IMR-90 (cell line): ENCODE data around the gene TPSB2. TPM values are rescaled to one million over a fixed set of nuclear protein-coding genes. Genes with fewer than 3 reads are reported as not detected.

Source experiments
- ATAC-seq: fragments of 200-7000 bp; cut with Tn5 transposase; 2 replicates; pipeline ENCODE4 v1.9.1; 2020; ENCODE audit warnings: low read depth, mild to moderate bottlenecking, moderate library complexity
- BruUV-seq: library from RNA; stranded (reverse); fragments of 400-500 nt; replicated peaks from 2 replicates; lab custom pipeline; 2021; lab: Mats Ljungman, UMichigan
- CTCF ChIA-PET: fragments of 300-600 bp; formaldehyde crosslinking; extraction: SDS; loops from one replicate; lab custom pipeline; 2021; ENCODE audit warnings: antibody characterized with exemption; lab: Yijun Ruan, JAX
- POLR2A ChIA-PET: fragments of 300-600 bp; sonication (Branson Sonifier 250); formaldehyde crosslinking; loops from one replicate; lab custom pipeline; 2022; ENCODE audit warnings: antibody characterized with exemption; ENCODE audit not compliant: unreplicated experiment; lab: Charles Lee
- DNase-seq: peaks from one replicate; pipeline ENCODE4 v3.0.0; 2013
- H2AFZ ChIP-seq: replicated peaks from 2 replicates; pipeline ENCODE3; 2013; ENCODE audit warnings: low read length, mild to moderate bottlenecking; ENCODE audit not compliant: poor library complexity
- H2AK5ac ChIP-seq: 2 replicates; pipeline ENCODE4 v1.6.1; 2013; ENCODE audit warnings: low read depth, low read length, inconsistent platforms
- H2AK9ac ChIP-seq: replicated peaks from 2 replicates; pipeline ENCODE3; 2013; ENCODE audit warnings: mild to moderate bottlenecking, low read depth, low read length, moderate library complexity; ENCODE audit not compliant: poor library complexity
- H2BK120ac ChIP-seq: 2 replicates; pipeline ENCODE4 v1.6.1; 2013; ENCODE audit warnings: low read depth, low read length, inconsistent platforms
- H2BK15ac ChIP-seq: 3 replicates; pipeline ENCODE4 v1.6.1; 2013; ENCODE audit warnings: low read depth, low read length, inconsistent platforms
- H2BK20ac ChIP-seq: 2 replicates; pipeline ENCODE4 v1.6.1; 2013; ENCODE audit warnings: low read depth, mild to moderate bottlenecking, inconsistent platforms, low read length, moderate library complexity
- H2BK5ac ChIP-seq: 2 replicates; pipeline ENCODE4 v1.6.1; 2013; ENCODE audit warnings: mild to moderate bottlenecking, low read depth, low read length, inconsistent platforms; ENCODE audit not compliant: poor library complexity, severe bottlenecking
- H3K14ac ChIP-seq: replicated peaks from 2 replicates; pipeline ENCODE4 v1.6.1; 2013; ENCODE audit warnings: low read depth, low read length, inconsistent platforms
- H3K18ac ChIP-seq: 2 replicates; pipeline ENCODE4 v1.6.1; 2013; ENCODE audit warnings: low read depth, low read length, control low read depth
- H3K23ac ChIP-seq: 2 replicates; pipeline ENCODE4 v1.6.1; 2013; ENCODE audit warnings: low read depth, low read length, inconsistent platforms
- H3K27ac ChIP-seq: 2 replicates; pipeline ENCODE4 v1.5.1; 2013; ENCODE audit warnings: mild to moderate bottlenecking, control low read depth, low read length; ENCODE audit not compliant: insufficient read depth
- H3K27me3 ChIP-seq: 2 replicates; pipeline ENCODE4 v1.6.1; 2013; ENCODE audit warnings: low read length; ENCODE audit not compliant: control insufficient read depth, insufficient read depth
- H3K36me3 ChIP-seq: 2 replicates; pipeline ENCODE4 v1.6.1; 2013; ENCODE audit warnings: low read length, mixed read lengths; ENCODE audit not compliant: control insufficient read depth, insufficient read depth
- H3K4ac ChIP-seq: 2 replicates; pipeline ENCODE4 v1.6.1; 2013; ENCODE audit warnings: low read depth, low read length, inconsistent platforms
- H3K4me1 ChIP-seq: 2 replicates; pipeline ENCODE4 v1.6.1; 2013; ENCODE audit warnings: low read length, mixed read lengths; ENCODE audit not compliant: control insufficient read depth, insufficient read depth
- H3K4me2 ChIP-seq: 2 replicates; pipeline ENCODE4 v1.6.1; 2013; ENCODE audit warnings: low read depth, mild to moderate bottlenecking, control low read depth, low read length, moderate library complexity
- H3K4me3 ChIP-seq: 2 replicates; pipeline ENCODE4 v1.5.1; 2013; ENCODE audit warnings: low read depth, mild to moderate bottlenecking, control low read depth, low read length, moderate library complexity; ENCODE audit not compliant: insufficient read depth
- H3K56ac ChIP-seq: 2 replicates; pipeline ENCODE4 v1.6.1; 2013; ENCODE audit warnings: low read length, inconsistent platforms; ENCODE audit not compliant: insufficient read depth; ENCODE audit errors: extremely low read depth
- H3K79me1 ChIP-seq, 2 experiments: 2 replicates each; pipeline ENCODE4 v1.6.1; 2013; ENCODE audit warnings: low read length in 2 of 2, inconsistent platforms in 1 of 2, low read depth in 1 of 2
- H3K9ac ChIP-seq: 2 replicates; pipeline ENCODE4 v1.6.1; 2013; ENCODE audit warnings: low read depth, low read length, control low read depth
- H3K9me1 ChIP-seq: 2 replicates; pipeline ENCODE4 v1.6.1; 2013; ENCODE audit warnings: low read length, inconsistent platforms; ENCODE audit not compliant: insufficient read depth
- H3K9me3 ChIP-seq: 2 replicates; pipeline ENCODE4 v1.6.1; 2013; ENCODE audit warnings: low read length; ENCODE audit not compliant: control insufficient read depth, insufficient read depth
- H4K20me1 ChIP-seq: 2 replicates; pipeline ENCODE4 v1.6.1; 2013; ENCODE audit warnings: low read length, inconsistent platforms; ENCODE audit not compliant: insufficient read depth
- H4K5ac ChIP-seq: 2 replicates; pipeline ENCODE4 v1.6.1; 2013; ENCODE audit warnings: mild to moderate bottlenecking, low read depth, low read length, control low read depth
- H4K8ac ChIP-seq, 2 experiments: 2 replicates each; pipeline ENCODE4 v1.6.1; 2013; ENCODE audit warnings: low read depth in 2 of 2, low read length in 2 of 2, control low read depth in 1 of 2, inconsistent platforms in 1 of 2
- H4K91ac ChIP-seq: 2 replicates; pipeline ENCODE4 v1.6.1; 2013; ENCODE audit warnings: low read depth, low read length, inconsistent platforms; ENCODE audit not compliant: insufficient read depth
- BHLHE40 ChIP-seq: fragments of 150-350 bp; IDR thresholded peaks from 2 replicates; pipeline ENCODE4 v1.6.1; 2016; ENCODE audit warnings: mild to moderate bottlenecking, low read depth, low read length
- CEBPB ChIP-seq: IDR thresholded peaks from 2 replicates; pipeline ENCODE4 v1.6.1; 2012; ENCODE audit warnings: low read depth, low read length, improper control_type of control experiment
- CHD1 ChIP-seq: IDR thresholded peaks from 2 replicates; pipeline ENCODE4 v1.6.1; 2012; ENCODE audit warnings: low read depth, low read length, improper control_type of control experiment
- CTCF ChIP-seq: conservative IDR thresholded peaks from 2 replicates; pipeline ENCODE4 v1.5.1; 2012; ENCODE audit warnings: mild to moderate bottlenecking, low read depth, low read length, improper control_type of control experiment
- ELK1 ChIP-seq: fragments of 150-350 bp; IDR thresholded peaks from 2 replicates; pipeline ENCODE4 v1.6.1; 2016; ENCODE audit warnings: low read depth, mild to moderate bottlenecking, low read length, moderate library complexity, borderline replicate concordance
- FOS ChIP-seq: fragments of 150-350 bp; IDR thresholded peaks from 2 replicates; pipeline ENCODE4 v1.6.1; 2016; ENCODE audit warnings: low read depth, low read length
- MAFK ChIP-seq: IDR thresholded peaks from 2 replicates; pipeline ENCODE4 v1.6.1; 2012; ENCODE audit warnings: low read depth, low read length, improper control_type of control experiment
- MAZ ChIP-seq: IDR thresholded peaks from 2 replicates; pipeline ENCODE4 v1.6.1; 2012; ENCODE audit warnings: low read depth, mild to moderate bottlenecking, low read length, improper control_type of control experiment, moderate library complexity, borderline replicate concordance
- MXI1 ChIP-seq: IDR thresholded peaks from 2 replicates; pipeline ENCODE4 v1.6.1; 2012; ENCODE audit warnings: low read depth, mild to moderate bottlenecking, low read length, moderate library complexity, borderline replicate concordance
- NFE2L2 ChIP-seq: fragments of 150-350 bp; IDR thresholded peaks from 2 replicates; pipeline ENCODE4 v1.6.1; 2016; ENCODE audit warnings: low read depth, mild to moderate bottlenecking, low read length
- POLR2A ChIP-seq: IDR thresholded peaks from 2 replicates; pipeline ENCODE4 v1.6.1; 2012; ENCODE audit warnings: mild to moderate bottlenecking, low read depth, low read length
- RAD21 ChIP-seq: IDR thresholded peaks from 2 replicates; pipeline ENCODE4 v1.6.1; 2012; ENCODE audit warnings: low read length, improper control_type of control experiment
- RCOR1 ChIP-seq: IDR thresholded peaks from 2 replicates; pipeline ENCODE4 v1.6.1; 2012; ENCODE audit warnings: mild to moderate bottlenecking, low read length, improper control_type of control experiment; ENCODE audit not compliant: insufficient replicate concordance
- RFX5 ChIP-seq: IDR thresholded peaks from 2 replicates; pipeline ENCODE4 v1.8.0; 2012; ENCODE audit warnings: low read depth, mild to moderate bottlenecking, low read length, moderate library complexity
- SMC3 ChIP-seq: fragments of 150-350 bp; IDR thresholded peaks from 2 replicates; pipeline ENCODE4 v1.6.1; 2016; ENCODE audit warnings: low read depth, mild to moderate bottlenecking, antibody characterized with exemption, low read length, moderate library complexity
- WGBS, 2 experiments: methylation state at CpG; one replicate each; pipeline versions ENCODE4 v1.1.5 to v1.1.7; 2013; ENCODE audit warnings: missing lambda C conversion rate in 2 of 2; ENCODE audit not compliant: insufficient read length in 1 of 2; ENCODE audit errors: extremely low coverage in 2 of 2; 5-methylcytosine and 5-hydroxymethylcytosine counted together
- dilution Hi-C: fragments of 300-500 bp; cut with HindIII; formaldehyde crosslinking; loops from one replicate; pipeline ENCODE4 v1.14.3; 2018; ENCODE audit warnings: low sequenced_read_pairs; ENCODE audit not compliant: unreplicated experiment
- in situ Hi-C: fragments of 300-500 bp; cut with MboI; formaldehyde crosslinking; loops from 3 replicates; pipeline ENCODE4 v1.14.3; 2019; ENCODE audit warnings: low sequenced_read_pairs, inconsistent platforms, mixed read lengths
- intact Hi-C: fragments of 100-400 bp; cut with micrococcal nuclease; formaldehyde crosslinking; loops from 2 replicates; pipeline ENCODE4 v1.10.0; 2022
- polyA plus RNA-seq, 3 experiments: library from polyadenylated mRNA; depleted of rRNA; stranded (reverse); fragments of >200 nt; gene quantifications; 2 replicates each; pipeline ENCODE4 v1.2.3, GENCODE V29; 2012; ENCODE audit warnings: low replicate concordance in 1 of 3
- total RNA-seq: library from RNA; depleted of rRNA; stranded (reverse); fragments of >200 nt; gene quantifications from 2 replicates; pipeline ENCODE4 v1.2.3, GENCODE V29; 2012

TPSB2 gene
- total and polyA plus RNA-seq, 2 of the 4 experiments (the other 2 are of a cell fraction): not detected

GRCh38 chr16:1194665-1195392, 35.2 kb downstream of the TPSB2 start:
- Histone ChIP-seq H4K5ac (no peak overlapping the region), H3K18ac (no peak overlapping the region), H3K36me3 (no peaks in the 10 kb centered on the region), H3K9ac (no peak overlapping the region), H3K9me3 (no peaks in the 10 kb centered on the region), H3K27me3 (no peaks in the 10 kb centered on the region), H3K27ac (no peak overlapping the region), H2AK9ac (peak overlapping the region; percentile 82), H3K4me3 (no peak overlapping the region), H4K91ac (no peak overlapping the region), H3K79me1 (no peaks in the 10 kb centered on the region), H2BK15ac (no peak overlapping the region), H3K4ac (no peak overlapping the region), H3K23ac (no peak overlapping the region), H2BK120ac (no peak overlapping the region), H2AFZ (peak overlapping the region; percentile 56), H2AK5ac (no peak overlapping the region), H3K56ac (no peak overlapping the region), H3K4me2 (no peak overlapping the region), H3K4me1 (no peaks in the 10 kb centered on the region), H3K9me1 (no peaks in the 10 kb centered on the region), H4K20me1 (peaks cover 14% of the 10 kb centered on the region), H2BK20ac (no peak overlapping the region), H3K14ac (no peak overlapping the region), H4K8ac (no peak overlapping the region), H2BK5ac (no peak overlapping the region)
- DNase-seq (no peak), ATAC-seq (peak; percentile 76)
- dilution Hi-C loops: no loop called here
- in situ Hi-C loops: loop anchor here (5.0 kb wide), 1 partner anchor 83 kb away; no protein-coding TSS in a partner anchor
- BruUV-seq: no TSS peak
- 60% methylated on average over 5 of the region's 61 CpGs; no CpG with 5 or more reads in 1 of the 2 experiments for WGBS, 2 experiments
- CTCF ChIA-PET: no interaction called here
- intact Hi-C loops: loop anchor here (1.0 kb wide), 1 partner anchor 89 kb away; no protein-coding TSS in a partner anchor
- POLR2A ChIA-PET: no interaction called here
- TF ChIP-seq SMC3 (peak; percentile 95), BHLHE40 (0 out of 2 replicates have a peak, but pooled peaks have one; percentile 29), RCOR1 (no peak), RAD21 (peak; percentile 86), CTCF (peak; percentile 71), CHD1 (no peak), POLR2A (no peak), MAZ (no peak; the same call in 1 of the 2 replicates), MAFK (no peak), ELK1 (no peak), FOS (no peak), RFX5 (no peak), MXI1 (no peak), NFE2L2 (no peak), CEBPB (no peak)
